ENCODE measurements around the gene HEPN1. TPM values are rescaled to one million over a fixed set of nuclear protein-coding genes. Genes with fewer than 3 reads are reported as not detected.

HEPN1 gene
- total RNA-seq, 2 experiments from 2014 or later: not detected

DNA sequence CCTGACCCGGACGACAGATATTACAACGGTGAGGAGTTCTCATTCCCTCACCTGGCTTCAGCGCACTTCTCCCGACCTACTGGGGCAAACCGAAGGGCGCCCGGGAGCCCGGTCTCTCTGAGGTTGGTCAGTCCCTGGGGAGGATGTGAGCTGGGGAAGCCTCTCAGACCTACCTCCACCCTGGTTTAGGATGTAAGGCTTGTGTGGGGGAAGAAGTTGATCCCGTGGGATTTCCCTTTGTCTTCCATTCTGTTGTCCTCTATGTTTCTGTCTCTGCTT, 41.5 kb upstream of the HEPN1 start:
- H3K27ac Mint-ChIP-seq: no peak overlapping the region
- H3K36me3 Mint-ChIP-seq (ENCODE audit: low read depth): no peaks in the 10 kb centered on the region
- no peaks in the 10 kb centered on the region for H3K9me3 Mint-ChIP-seq
- peaks cover 19% of the 10 kb centered on the region for H3K4me1 Mint-ChIP-seq (ENCODE audit: low read depth)
- peaks cover 17% of the 10 kb centered on the region for H3K27me3 Mint-ChIP-seq (ENCODE audit: low read depth)
- intact Hi-C loops (cut with micrococcal nuclease): loop anchor here (2.0 to 5.0 kb wide), 4 partner anchors 41 to 715 kb away; partner anchors contain the start of gene STT3A
- peak overlapping the region; percentile 83 for H3K4me3 Mint-ChIP-seq
- DNase-seq: no peak
- CTCF ChIA-PET: interaction anchor here (1.2 to 1.6 kb wide), 3 partner anchors 11 to 265 kb away, joined by 3 to 11 read pairs (median 8); partner anchors contain the start of gene ROBO3

DNA sequence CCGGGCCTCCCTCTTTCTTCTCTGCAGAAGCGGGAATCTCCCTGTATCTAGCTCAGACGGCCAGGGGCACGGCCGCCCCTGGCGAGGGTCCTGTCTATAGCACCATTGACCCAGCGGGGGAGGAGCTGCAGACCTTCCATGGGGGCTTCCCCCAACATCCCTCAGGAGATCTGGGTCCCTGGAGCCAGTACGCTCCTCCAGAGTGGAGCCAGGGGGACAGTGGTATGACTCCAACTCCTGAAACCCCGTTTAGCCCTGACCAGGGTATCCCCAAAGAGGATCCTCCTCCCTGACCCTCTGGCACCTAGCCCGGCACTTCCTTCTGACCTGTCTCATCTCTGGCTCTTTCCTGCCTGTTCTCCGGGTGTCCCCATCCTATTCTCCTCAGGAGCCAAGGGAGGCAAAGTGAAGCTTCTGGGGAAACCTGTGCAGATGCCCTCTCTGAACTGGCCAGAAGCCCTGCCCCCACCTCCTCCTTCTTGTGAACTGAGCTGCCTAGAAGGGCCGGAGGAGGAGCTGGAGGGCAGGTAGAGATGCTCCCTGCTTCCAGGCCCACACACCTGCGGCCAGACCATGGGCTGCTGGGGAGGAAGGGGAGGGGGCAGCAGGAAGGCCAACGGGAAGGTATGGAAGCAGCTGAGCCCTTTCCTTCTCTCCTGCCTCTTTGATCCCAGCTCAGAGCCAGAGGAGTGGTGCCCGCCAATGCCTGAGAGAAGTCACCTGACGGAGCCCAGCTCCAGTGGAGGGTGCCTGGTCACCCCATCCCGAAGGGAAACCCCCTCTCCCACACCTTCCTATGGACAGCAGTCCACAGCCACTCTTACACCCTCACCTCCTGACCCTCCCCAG, 40.9 kb upstream of the HEPN1 start:
- no peak for DNase-seq
- Mint-ChIP-seq H3K27ac (no peak overlapping the region), H3K36me3 (ENCODE audit: low read depth) (no peaks in the 10 kb centered on the region)

DNA sequence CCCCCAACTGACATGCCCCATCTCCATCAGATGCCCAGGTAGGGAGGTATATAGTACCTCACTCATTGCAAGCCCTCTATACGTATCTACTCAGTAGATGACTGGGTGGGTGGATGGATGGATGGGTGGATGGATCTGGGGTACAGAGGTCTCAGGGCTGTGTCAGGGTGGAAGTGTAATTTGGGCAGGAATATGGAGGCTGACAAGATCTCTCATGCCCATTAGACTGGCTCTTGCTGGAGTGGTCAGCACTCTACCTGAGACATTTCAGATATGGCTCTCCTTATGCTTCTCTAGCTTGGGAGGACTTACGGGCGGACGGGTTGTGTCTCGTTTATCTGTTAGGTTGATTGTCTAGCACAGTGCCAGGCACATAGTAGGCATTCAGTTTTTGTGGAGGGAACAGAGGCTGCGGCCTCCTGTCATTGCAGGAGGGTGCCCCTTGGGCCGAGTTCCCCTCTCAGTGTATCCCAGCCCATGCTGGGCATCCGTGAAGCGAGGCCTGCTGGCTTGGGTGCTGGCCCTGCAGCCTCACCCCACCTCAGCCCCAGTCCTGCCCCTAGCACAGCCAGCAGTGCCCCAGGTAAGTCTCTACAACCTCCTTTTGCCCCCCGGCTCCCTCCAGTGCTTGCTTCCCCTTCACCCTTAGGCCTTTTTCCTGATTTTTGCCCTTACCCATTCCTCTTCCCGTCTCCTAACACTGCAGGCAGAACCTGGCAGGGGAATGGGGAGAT, 40.1 kb upstream of the HEPN1 start:
- intact Hi-C loops (cut with micrococcal nuclease): loop anchor here (5.0 kb wide), 1 partner anchor 713 kb away; the partner anchor contains the start of gene STT3A
- DNase-seq: no peak
- Mint-ChIP-seq H3K9me3 (no peaks in the 10 kb centered on the region), H3K4me3 (no peak overlapping the region), H3K4me1 (ENCODE audit: low read depth) (peaks cover 19% of the 10 kb centered on the region), H3K36me3 (ENCODE audit: low read depth) (peaks cover under 1% of the 10 kb centered on the region), H3K27me3 (ENCODE audit: low read depth) (peaks cover 9% of the 10 kb centered on the region), H3K27ac (no peak overlapping the region)
- CTCF ChIA-PET: interaction anchor here (0.8 to 1.6 kb wide), 4 partner anchors 13 to 265 kb away, joined by 3 to 11 read pairs (median 6); partner anchors contain the start of gene ROBO3

More for the DNA sequence above, 40.9 kb upstream of the HEPN1 start:
- intact Hi-C loops (cut with micrococcal nuclease): loop anchor here (2.0 to 5.0 kb wide), 4 partner anchors 41 to 714 kb away; partner anchors contain the start of gene STT3A
- CTCF ChIA-PET: interaction anchor here (0.8 to 1.6 kb wide), 4 partner anchors 12 to 266 kb away, joined by 3 to 11 read pairs (median 6); partner anchors contain the start of gene ROBO3
- Mint-ChIP-seq H3K27me3 (ENCODE audit: low read depth) (peaks cover 15% of the 10 kb centered on the region), H3K4me3 (peak overlapping the region; percentile 83), H3K9me3 (no peaks in the 10 kb centered on the region), H3K4me1 (ENCODE audit: low read depth) (peaks cover 19% of the 10 kb centered on the region)

DNA sequence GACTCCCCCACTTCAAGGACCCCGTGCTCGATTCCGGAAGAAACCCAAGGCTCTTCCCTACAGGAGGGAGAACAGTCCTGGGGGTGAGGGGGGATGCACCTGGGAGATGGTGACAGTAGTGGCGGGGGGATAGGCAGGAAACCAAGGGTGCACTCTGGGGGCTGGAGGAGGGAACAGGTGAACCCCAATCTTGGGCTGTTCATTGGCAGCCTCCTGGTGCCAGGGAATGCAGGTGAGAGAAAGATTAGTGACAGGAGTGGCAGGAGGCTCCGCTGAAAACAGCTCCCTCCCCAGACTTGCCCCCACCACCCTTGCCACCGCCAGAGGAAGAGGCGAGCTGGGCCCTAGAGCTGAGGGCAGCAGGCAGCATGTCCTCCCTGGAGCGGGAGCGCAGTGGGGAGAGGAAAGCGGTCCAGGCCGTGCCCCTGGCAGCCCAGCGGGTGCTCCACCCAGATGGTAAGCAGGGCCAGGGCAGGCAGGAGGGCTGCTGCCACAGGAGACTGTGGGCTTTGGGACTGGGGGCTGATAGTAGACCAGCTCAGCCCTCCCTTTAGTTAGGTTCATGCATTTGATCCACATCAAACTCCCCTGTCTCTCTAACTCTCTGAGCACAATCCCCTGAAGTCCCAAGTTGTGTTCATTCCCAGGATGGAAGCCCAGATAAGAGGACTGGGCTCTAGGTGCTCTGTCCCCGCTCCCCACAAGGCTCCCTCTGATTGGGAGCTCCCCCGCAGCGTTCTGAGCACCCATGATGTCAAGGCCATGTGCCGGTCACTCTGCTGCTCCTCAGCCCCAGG, 39.4 kb upstream of the HEPN1 start:
- Mint-ChIP-seq H3K9me3 (no peaks in the 10 kb centered on the region), H3K4me1 (ENCODE audit: low read depth) (peaks cover 19% of the 10 kb centered on the region), H3K27me3 (ENCODE audit: low read depth) (peaks cover 8% of the 10 kb centered on the region), H3K27ac (no peak overlapping the region), H3K36me3 (ENCODE audit: low read depth) (peaks cover 2% of the 10 kb centered on the region), H3K4me3 (no peak overlapping the region)
- intact Hi-C loops (cut with micrococcal nuclease): loop anchor here (5.0 kb wide), 1 partner anchor 713 kb away; the partner anchor contains the start of gene STT3A
- no peak for DNase-seq
- CTCF ChIA-PET: no interaction called here

DNA sequence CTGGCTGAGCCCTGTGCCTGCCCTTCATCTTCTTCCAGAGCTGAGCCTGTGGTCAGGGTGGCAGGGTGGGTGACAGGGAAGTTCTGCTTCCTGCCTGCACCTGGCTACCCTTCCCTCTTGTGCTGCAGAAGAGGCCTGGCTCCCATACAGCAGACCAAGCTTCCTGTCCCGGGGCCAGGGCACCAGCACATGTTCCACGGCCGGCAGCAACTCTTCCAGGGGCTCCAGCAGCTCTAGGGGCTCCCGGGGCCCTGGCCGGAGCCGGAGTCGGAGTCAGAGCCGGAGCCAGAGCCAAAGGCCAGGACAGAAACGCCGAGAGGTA, 38.8 kb upstream of the HEPN1 start:
- intact Hi-C loops (cut with micrococcal nuclease): no loop called here
- Mint-ChIP-seq H3K27me3 (ENCODE audit: low read depth) (peaks cover 4% of the 10 kb centered on the region), H3K4me1 (ENCODE audit: low read depth) (peaks cover 19% of the 10 kb centered on the region), H3K4me3 (no peak overlapping the region), H3K36me3 (ENCODE audit: low read depth) (peaks cover 2% of the 10 kb centered on the region), H3K27ac (no peak overlapping the region), H3K9me3 (no peaks in the 10 kb centered on the region)
- CTCF ChIA-PET: no interaction called here
- no peak for DNase-seq

DNA sequence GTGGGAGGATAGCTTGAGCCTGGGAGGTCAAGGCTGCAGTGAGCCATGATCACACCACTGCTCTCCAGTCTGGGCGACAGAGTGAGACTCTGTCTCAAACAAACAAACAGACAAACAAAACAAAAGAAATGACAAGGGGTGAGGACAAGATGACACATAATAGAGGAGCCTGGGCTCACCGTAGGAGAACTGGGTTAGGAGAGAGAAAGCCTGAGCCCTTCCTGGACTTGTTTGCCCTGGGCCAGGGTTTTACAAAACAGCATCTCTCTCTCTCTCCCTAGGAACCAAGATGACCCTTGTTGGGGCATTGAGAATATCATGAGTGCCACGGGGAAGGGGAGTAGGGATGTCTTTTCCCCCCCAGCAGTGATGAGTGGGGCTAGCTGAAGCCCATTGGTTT, 38.1 kb upstream of the HEPN1 start:
- DNase-seq: no peak
- intact Hi-C loops (cut with micrococcal nuclease): no loop called here
- CTCF ChIA-PET: no interaction called here
- no peaks in the 10 kb centered on the region for H3K9me3 Mint-ChIP-seq
- peaks cover 16% of the 10 kb centered on the region for H3K4me1 Mint-ChIP-seq (ENCODE audit: low read depth)
- no peak overlapping the region for H3K27ac Mint-ChIP-seq
- no peak overlapping the region for H3K4me3 Mint-ChIP-seq
- H3K27me3 Mint-ChIP-seq (ENCODE audit: low read depth): no peaks in the 10 kb centered on the region
- peaks cover 2% of the 10 kb centered on the region for H3K36me3 Mint-ChIP-seq (ENCODE audit: low read depth)

DNA sequence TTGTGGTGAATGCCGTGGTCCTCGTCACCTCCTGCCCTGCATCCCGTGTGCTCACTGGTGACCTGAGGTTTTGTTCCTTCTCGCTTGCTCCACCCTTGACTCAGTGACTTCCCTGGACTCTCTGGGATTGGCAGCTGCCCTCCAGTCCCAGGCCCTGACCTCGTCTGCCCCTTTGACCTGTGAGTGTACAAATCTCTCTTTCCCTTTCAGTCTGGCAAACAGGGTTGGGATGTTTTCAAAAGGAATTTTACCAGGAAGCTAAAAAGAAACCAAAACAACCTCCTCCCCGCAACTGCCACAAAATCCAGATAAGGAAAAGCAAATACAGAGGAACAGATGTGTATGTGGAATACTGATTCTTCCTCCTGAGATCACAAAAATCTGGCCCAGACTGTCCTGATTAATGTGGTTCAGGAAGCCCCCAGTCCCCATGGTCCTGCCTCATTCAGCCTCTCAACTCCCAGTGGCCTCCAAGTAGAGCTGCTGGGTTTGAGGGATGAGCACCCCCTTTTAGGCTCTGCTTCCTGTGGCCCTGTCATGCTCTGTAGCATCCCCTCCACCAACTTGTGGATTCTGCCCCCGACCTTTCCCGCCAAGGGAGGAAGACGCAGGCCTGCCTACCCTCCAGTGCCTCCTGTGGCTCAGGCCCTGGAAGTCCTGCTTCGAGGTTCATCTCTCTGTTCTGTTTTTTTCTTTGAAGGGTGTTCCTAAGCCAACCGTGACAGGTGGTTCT, 36.5 kb upstream of the HEPN1 start:
- H3K4me1 Mint-ChIP-seq (ENCODE audit: low read depth): peaks cover 10% of the 10 kb centered on the region
- intact Hi-C loops (cut with micrococcal nuclease): no loop called here
- CTCF ChIA-PET: interaction anchor here (1.0 kb wide), 1 partner anchor 260 kb away, joined by 3 read pairs; no protein-coding TSS in a partner anchor
- peaks cover 2% of the 10 kb centered on the region for H3K27me3 Mint-ChIP-seq (ENCODE audit: low read depth)
- no peak overlapping the region for H3K4me3 Mint-ChIP-seq
- no peak for DNase-seq
- no peak overlapping the region for H3K27ac Mint-ChIP-seq
- H3K36me3 Mint-ChIP-seq (ENCODE audit: low read depth): peaks cover 2% of the 10 kb centered on the region
- no peaks in the 10 kb centered on the region for H3K9me3 Mint-ChIP-seq

DNA sequence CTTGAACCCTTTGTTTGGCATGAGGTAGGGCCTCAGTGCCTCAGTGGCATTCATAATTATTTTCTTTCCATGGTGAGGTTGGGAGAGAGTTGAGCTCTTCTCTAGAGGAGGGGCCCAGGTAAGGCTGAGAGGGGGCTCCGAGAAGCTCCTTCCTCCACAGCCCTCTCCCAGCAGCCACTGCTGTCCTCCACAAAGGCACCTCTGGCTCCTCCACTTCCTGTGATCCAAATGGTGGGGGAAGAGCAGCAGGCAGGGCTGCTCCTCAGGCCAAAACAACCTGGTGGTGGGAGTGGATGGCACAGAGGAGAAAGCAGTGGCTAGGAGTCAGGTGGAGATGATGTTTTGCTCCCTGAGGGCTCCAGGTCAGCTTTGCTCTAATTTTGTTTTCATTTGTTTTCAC, 34.7 kb upstream of the HEPN1 start:
- no peak for DNase-seq
- CTCF ChIA-PET: interaction anchor here (1.0 kb wide), 1 partner anchor 14 kb away, joined by 3 read pairs; the partner anchor contains the start of gene ROBO4
- H3K27me3 Mint-ChIP-seq (ENCODE audit: low read depth): peaks cover 2% of the 10 kb centered on the region
- H3K27ac Mint-ChIP-seq: no peak overlapping the region
- no peaks in the 10 kb centered on the region for H3K9me3 Mint-ChIP-seq
- H3K4me1 Mint-ChIP-seq (ENCODE audit: low read depth): peaks cover 2% of the 10 kb centered on the region
- H3K36me3 Mint-ChIP-seq (ENCODE audit: low read depth): peaks cover 2% of the 10 kb centered on the region
- intact Hi-C loops (cut with micrococcal nuclease): no loop called here
- no peak overlapping the region for H3K4me3 Mint-ChIP-seq

DNA sequence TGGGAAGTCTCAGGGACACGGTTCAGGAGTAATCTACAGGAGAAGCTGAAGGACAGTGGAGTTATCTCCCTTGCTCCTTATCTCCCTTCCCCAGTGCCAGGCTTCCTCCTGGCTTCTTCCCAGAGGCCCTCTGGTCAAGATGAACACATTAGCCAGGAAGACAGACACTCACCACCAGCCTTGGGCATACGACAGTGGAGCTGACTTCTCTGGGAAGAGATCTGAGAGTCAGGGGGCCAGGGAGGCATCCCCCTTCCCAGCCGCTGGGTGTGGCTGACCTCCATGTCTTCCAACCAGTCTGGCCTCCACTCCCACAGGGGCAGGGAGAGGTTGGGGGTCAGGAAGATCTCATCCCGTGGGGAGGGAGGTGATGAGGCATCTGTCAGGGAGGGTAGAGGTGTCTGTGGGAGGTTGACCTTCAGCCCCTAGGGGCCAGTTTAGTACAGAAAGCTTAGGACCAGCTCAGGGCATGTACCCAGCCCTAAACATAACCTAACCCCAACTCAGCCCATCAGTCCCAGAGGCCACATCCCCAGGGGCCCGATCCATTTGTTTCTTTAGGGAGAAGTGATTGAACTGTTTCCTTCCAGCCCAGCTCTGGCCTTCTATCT, 34.1 kb upstream of the HEPN1 start:
- H3K27me3 Mint-ChIP-seq (ENCODE audit: low read depth): peaks cover 2% of the 10 kb centered on the region
- DNase-seq: no peak
- peaks cover 2% of the 10 kb centered on the region for H3K36me3 Mint-ChIP-seq (ENCODE audit: low read depth)
- CTCF ChIA-PET: interaction anchor here (1.0 kb wide), 1 partner anchor 13 kb away, joined by 3 read pairs; the partner anchor contains the start of gene ROBO4
- intact Hi-C loops (cut with micrococcal nuclease): no loop called here
- no peaks in the 10 kb centered on the region for H3K4me1 Mint-ChIP-seq (ENCODE audit: low read depth)
- H3K9me3 Mint-ChIP-seq: no peaks in the 10 kb centered on the region
- no peak overlapping the region for H3K27ac Mint-ChIP-seq
- no peak overlapping the region for H3K4me3 Mint-ChIP-seq

DNA sequence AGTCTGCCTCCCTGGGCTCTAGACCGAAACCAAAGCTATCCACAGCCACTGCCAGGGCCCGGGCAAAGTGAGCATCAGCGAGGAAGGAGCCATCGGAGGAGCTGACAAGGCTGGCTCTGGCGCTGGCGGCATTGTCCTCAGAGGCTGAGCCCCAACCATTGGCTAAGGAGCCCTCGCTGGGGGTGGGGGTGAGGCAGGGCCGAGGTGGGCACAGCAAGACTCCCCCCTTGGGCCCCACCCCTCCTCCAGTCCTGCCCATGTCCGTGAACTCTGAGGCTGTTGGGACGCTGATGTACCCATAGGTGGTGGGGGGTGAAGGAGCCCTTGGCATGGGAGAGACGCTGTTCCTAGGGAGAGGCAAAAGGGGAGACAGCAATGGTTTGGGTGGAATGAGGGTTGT, 32.6 kb upstream of the HEPN1 start:
- no peaks in the 10 kb centered on the region for H3K4me1 Mint-ChIP-seq (ENCODE audit: low read depth)
- CTCF ChIA-PET: interaction anchor here (0.5 to 1.5 kb wide), 2 partner anchors 33 to 1094 kb away, joined by 3 to 4 read pairs; no protein-coding TSS in a partner anchor
- DNase-seq: no peak
- intact Hi-C loops (cut with micrococcal nuclease): no loop called here
- no peak overlapping the region for H3K4me3 Mint-ChIP-seq
- H3K27ac Mint-ChIP-seq: no peak overlapping the region
- peaks cover 2% of the 10 kb centered on the region for H3K36me3 Mint-ChIP-seq (ENCODE audit: low read depth)
- H3K9me3 Mint-ChIP-seq: no peaks in the 10 kb centered on the region
- H3K27me3 Mint-ChIP-seq (ENCODE audit: low read depth): peaks cover 2% of the 10 kb centered on the region

DNA sequence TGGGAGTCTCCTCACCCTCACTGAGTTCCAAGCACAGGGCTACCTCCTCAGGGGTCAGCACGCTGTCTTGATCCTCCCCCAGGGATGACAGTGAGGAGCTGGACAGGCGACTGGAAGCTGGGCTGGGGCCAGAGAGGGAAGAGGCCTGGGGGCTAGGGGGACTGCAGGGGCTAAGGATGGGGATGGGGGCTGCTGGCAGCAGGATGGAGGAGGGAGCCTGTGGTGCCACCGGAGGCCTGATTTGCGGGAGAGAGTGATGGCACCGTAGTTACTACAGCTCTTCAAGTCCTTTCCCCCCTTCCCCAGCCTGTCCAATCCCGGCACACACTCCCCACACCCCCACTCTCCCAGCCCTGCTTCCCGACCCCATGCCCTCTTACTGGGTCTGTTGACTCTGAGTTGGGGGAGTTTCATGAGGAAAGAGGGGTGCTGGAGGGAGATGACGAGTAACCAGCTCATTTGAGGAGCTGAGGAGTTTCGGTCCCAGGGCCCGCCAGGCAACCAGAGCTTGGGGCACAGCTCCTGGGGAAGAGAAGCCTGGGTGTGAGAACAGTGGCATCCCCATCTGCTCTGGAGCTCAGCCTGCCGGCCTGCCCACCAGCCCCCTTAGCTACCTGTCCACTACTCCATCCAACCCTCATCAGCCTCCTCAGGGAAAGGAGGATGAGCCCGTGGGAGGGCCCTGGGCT, 31.9 kb upstream of the HEPN1 start:
- intact Hi-C loops (cut with micrococcal nuclease): no loop called here
- DNase-seq: no peak
- no peak overlapping the region for H3K4me3 Mint-ChIP-seq
- peaks cover 2% of the 10 kb centered on the region for H3K36me3 Mint-ChIP-seq (ENCODE audit: low read depth)
- H3K4me1 Mint-ChIP-seq (ENCODE audit: low read depth): no peaks in the 10 kb centered on the region
- H3K9me3 Mint-ChIP-seq: no peaks in the 10 kb centered on the region
- peaks cover 2% of the 10 kb centered on the region for H3K27me3 Mint-ChIP-seq (ENCODE audit: low read depth)
- CTCF ChIA-PET: interaction anchor here (0.5 to 1.5 kb wide), 2 partner anchors 33 to 1094 kb away, joined by 3 to 4 read pairs; no protein-coding TSS in a partner anchor
- no peak overlapping the region for H3K27ac Mint-ChIP-seq
